ACC112 (cell line): ENCODE measurements around the gene BCL11A.

Experiments
- H2AFZ ChIP-seq: fragments of 200-600 bp; sonication (generic); one replicate; pipeline ENCODE4 v1.6.0; 2017; ENCODE audit warnings: antibody characterized with exemption, low read length; ENCODE audit not compliant: unreplicated experiment
- H3K27ac ChIP-seq: fragments of 200-600 bp; sonication (generic); 2 replicates; pipeline ENCODE4 v1.5.1; 2014; ENCODE audit warnings: low read depth, mild to moderate bottlenecking, antibody characterized with exemption, low read length, moderate library complexity
- H3K27me3 ChIP-seq: fragments of 200-600 bp; sonication (generic); 2 replicates; pipeline ENCODE4 v1.6.1; 2014; ENCODE audit warnings: mild to moderate bottlenecking, antibody characterized with exemption, low read length, moderate library complexity, mixed read lengths; ENCODE audit not compliant: insufficient read depth
- H3K36me3 ChIP-seq: fragments of 200-600 bp; sonication (generic); 2 replicates; pipeline ENCODE4 v1.6.1; 2016; ENCODE audit warnings: mild to moderate bottlenecking, antibody characterized with exemption, low read length, moderate library complexity, mixed read lengths; ENCODE audit not compliant: insufficient read depth
- H3K4me1 ChIP-seq: fragments of 200-600 bp; sonication (generic); one replicate; pipeline ENCODE4 v1.6.1; 2016; ENCODE audit warnings: low read length, mixed read lengths; ENCODE audit not compliant: insufficient read depth, unreplicated experiment, control insufficient read depth
- H3K4me3 ChIP-seq: fragments of 200-600 bp; sonication (generic); 2 replicates; pipeline ENCODE4 v1.5.1; 2014; ENCODE audit warnings: mild to moderate bottlenecking, low read depth, low read length
- H3K79me2 ChIP-seq: fragments of 200-600 bp; sonication (generic); one replicate; pipeline ENCODE4 v1.6.0; 2016; ENCODE audit warnings: low read length; ENCODE audit not compliant: control insufficient read depth, unreplicated experiment, insufficient read depth

The BCL11A gene

DNA sequence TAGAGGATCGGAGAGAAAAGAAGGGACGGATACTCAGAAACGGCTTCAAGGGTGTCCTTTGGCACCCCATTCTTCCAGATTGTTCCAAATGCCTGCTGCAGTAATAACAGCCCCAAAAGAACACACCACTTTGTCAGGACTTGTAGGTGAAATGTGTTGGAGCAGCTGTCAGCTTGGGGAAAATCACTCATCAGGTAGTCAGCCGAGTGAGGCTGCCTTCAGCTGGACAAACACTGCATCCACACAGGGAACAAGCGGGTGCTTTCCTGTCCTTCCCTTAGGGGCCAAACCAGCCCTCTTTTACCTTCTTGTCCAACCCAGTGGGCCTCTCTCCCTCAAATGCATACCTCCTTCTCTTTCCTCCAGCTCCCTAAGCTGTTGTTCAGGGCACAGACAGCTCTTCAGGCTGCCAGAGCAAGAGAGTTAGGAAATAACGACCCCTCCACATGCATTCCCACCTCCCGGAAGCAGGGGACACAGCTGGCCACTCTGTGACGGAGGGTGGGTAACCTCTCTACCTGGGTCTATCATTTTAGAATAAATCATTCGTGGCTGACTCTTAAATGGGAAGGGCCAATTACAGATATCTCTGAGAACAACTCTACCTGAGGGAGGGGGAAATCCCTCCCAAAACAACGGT is 48.1 kb downstream of the BCL11A start:
- H3K79me2 ChIP-seq, result no peaks in the 10 kb centered on the region

DNA sequence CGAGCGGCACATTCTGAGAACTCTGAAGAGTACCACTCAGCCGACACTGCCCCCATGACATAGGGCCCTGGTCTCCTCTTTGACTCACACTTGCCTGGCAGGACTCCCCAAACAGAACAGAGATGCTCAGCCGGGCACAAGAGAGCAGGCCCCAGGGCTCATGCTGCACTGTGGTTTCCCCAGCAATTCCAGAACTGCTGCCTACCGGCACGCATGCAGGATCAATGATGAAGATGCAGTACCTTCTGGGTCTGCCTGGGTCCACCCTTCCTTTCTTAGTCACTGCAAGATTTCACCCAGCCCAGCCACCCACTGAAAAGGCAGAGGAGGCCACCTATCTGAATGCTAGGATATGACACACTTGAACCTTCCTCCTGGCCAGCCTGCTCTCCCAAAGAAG is 49.4 kb downstream of the BCL11A start:
- no peak overlapping the region for H2AFZ ChIP-seq
- no peaks in the 10 kb centered on the region for H3K4me1 ChIP-seq
- no peaks in the 10 kb centered on the region for H3K79me2 ChIP-seq
- no peaks in the 10 kb centered on the region for H3K36me3 ChIP-seq
- no peaks in the 10 kb centered on the region for H3K27me3 ChIP-seq
- no peak overlapping the region for H3K4me3 ChIP-seq
- H3K27ac ChIP-seq, result no peak overlapping the region

More for the DNA sequence above, 48.1 kb downstream of the BCL11A start:
- Histone ChIP-seq H3K27ac (no peak overlapping the region), H2AFZ (no peak overlapping the region), H3K4me1 (no peaks in the 10 kb centered on the region), H3K36me3 (no peaks in the 10 kb centered on the region), H3K27me3 (no peaks in the 10 kb centered on the region), H3K4me3 (no peak overlapping the region)

DNA sequence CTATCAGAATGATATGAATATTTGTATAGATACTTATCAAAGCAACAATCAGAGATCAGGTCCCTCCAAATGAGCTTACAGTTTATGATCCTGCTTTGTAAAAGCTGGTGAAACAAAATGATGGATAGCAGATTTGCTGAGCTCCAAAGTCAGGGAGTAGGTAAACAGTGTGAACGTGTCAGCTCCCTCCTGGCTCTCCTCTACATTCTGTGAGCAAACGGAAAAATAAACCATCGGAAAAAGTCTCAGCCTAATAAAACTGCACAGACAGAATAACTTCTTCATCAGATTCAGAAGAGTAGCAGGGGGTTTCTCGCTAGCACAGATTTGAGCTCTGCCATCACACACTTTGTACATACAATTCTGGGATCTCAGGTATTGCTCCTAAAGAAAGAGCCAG is 51.3 kb downstream of the BCL11A start:
- no peaks in the 10 kb centered on the region for H3K27me3 ChIP-seq
- H3K79me2 ChIP-seq, result no peaks in the 10 kb centered on the region
- no peaks in the 10 kb centered on the region for H3K4me1 ChIP-seq
- H3K27ac ChIP-seq, result no peak overlapping the region
- H3K36me3 ChIP-seq, result no peaks in the 10 kb centered on the region
- no peak overlapping the region for H2AFZ ChIP-seq
- H3K4me3 ChIP-seq, result no peak overlapping the region

DNA sequence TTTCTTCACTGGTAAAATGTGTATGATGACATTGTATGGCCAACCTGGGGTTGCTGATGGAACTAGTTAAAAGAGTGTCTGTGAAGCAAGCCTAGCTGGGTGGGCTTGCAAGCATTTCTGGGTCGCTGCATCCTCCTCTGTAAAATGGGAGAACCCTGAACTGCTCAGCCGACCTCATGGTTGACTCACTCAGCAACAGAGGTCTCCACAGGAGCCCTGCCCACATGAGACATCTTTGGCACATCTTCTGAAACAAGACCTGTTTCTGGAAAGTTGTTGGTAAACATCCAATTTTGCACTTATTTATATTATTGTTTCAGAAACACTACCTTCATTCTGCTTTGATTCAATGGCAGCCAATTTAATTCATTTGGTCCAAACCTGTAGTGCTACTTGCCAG is 52.6 kb downstream of the BCL11A start:
- Histone ChIP-seq H3K27me3 (no peaks in the 10 kb centered on the region), H3K4me3 (no peak overlapping the region), H3K27ac (no peak overlapping the region), H3K79me2 (no peaks in the 10 kb centered on the region), H3K36me3 (no peaks in the 10 kb centered on the region), H2AFZ (no peak overlapping the region), H3K4me1 (no peaks in the 10 kb centered on the region)

DNA sequence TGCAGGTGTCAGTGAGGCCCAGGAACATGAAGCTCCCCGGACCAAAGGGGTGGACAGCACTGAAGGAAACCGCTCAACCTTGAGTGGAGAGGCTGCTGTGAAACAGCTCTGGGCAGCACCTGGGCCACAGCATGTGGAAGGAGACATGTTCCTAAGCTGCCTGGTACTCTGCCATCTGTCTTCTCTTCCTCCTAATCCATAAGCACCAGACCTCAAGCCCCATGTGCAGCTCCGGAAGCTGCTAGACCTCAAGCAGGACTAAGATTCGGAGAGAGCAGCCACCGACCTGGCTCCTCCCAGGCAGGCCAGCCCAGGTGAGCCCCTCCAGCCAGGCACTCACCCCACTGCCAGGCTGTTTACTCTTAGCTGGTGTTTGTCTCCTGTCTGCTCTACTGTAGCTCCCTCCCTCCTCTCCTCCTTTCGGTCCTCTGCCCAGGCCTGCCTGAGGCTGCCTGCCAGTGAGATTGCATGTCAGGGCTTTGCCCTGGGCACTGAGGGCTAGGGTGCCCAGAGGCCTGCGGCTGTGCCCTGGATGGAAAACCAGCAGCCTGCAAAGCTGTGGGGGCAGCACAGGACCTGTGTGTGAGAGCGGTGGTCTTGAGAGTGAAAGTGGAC is 53.7 kb downstream of the BCL11A start:
- H2AFZ ChIP-seq, result no peak overlapping the region
- no peaks in the 10 kb centered on the region for H3K36me3 ChIP-seq
- H3K27me3 ChIP-seq, result no peaks in the 10 kb centered on the region
- no peaks in the 10 kb centered on the region for H3K4me1 ChIP-seq
- H3K4me3 ChIP-seq, result no peak overlapping the region
- H3K27ac ChIP-seq, result no peak overlapping the region
- no peaks in the 10 kb centered on the region for H3K79me2 ChIP-seq

DNA sequence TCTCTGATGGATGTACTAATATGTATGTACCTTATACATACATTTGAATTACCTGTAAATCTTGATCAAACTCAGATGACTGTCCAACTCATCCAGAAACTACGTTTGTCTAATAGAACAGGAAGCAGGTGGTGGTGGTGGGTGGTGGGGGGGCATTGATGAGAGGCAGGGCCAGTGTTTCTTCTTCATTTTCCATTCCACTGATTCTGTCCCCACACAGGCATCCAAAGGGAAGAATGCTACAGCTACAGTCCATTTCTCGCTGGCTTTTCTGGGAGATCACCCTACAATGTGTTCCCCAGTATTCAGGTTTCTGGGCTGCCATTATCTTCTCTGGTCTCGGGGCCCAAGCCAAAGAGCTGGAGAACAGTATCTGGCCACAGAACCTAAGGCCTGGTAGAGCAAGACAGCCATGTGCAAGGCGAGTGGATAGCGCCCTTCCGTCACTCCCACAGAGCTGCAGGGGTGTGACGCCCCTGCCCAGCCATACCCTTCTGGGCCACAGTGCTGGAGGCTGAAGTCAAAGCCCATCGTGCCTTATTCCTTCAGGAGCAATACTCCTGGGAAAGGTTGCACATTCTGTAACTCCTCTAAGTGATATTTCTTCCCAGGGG is 54.5 kb downstream of the BCL11A start:
- no peaks in the 10 kb centered on the region for H3K4me1 ChIP-seq

DNA sequence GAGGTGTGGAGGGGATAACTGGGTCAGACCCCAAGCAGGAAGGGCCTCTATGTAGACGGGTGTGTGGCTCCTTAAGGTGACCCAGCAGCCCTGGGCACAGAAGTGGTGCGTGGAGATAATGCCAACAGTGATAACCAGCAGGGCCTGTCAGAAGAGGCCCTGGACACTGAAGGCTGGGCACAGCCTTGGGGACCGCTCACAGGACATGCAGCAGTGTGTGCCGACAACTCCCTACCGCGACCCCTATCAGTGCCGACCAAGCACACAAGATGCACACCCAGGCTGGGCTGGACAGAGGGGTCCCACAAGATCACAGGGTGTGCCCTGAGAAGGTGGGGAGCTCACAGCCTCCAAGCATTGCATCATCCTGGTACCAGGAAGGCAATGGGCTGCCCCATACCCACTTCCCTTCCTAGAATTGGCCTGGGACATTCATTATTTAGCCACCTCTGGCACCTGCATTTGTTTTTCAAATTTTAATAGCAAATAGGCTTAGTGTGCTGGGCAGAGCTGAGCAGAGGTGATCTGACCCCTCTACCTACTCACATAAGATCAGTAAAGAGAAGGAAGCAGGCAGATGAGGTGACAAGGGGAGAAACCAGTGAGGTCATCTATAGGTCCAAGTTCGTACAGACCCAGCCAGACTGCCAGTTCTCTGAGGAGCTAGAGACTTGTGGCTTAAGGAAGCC is 55.2 kb downstream of the BCL11A start:
- H2AFZ ChIP-seq, result no peak overlapping the region
- no peaks in the 10 kb centered on the region for H3K36me3 ChIP-seq
- no peaks in the 10 kb centered on the region for H3K27me3 ChIP-seq
- H3K79me2 ChIP-seq, result no peaks in the 10 kb centered on the region
- no peak overlapping the region for H3K4me3 ChIP-seq
- H3K27ac ChIP-seq, result no peak overlapping the region
- H3K4me1 ChIP-seq, result no peaks in the 10 kb centered on the region

More for the DNA sequence above, 54.5 kb downstream of the BCL11A start:
- Histone ChIP-seq H3K36me3 (no peaks in the 10 kb centered on the region), H3K79me2 (no peaks in the 10 kb centered on the region), H2AFZ (no peak overlapping the region), H3K4me3 (no peak overlapping the region), H3K27me3 (no peaks in the 10 kb centered on the region), H3K27ac (no peak overlapping the region)

DNA sequence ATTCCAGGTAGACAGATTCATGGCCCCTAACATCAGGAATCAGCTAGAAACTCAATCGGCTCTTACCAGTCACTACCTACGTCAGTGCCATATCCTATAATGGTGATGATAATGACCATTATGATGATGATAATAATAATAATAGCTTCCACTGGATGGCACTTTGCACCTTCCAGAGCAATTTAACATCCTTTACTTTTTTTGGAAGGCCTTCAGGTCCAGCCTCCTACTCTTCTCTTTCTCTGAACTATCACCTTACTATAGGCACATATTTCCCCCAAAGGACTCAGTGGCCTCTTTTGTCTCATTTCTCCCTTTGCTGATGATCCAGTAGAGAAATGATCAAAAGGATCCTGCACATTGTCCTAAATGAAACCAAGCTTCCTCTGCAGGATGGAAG is 56.0 kb downstream of the BCL11A start:
- no peak overlapping the region for H3K27ac ChIP-seq
- no peaks in the 10 kb centered on the region for H3K4me1 ChIP-seq
- no peaks in the 10 kb centered on the region for H3K79me2 ChIP-seq
- no peaks in the 10 kb centered on the region for H3K27me3 ChIP-seq
- H3K4me3 ChIP-seq, result no peak overlapping the region
- no peaks in the 10 kb centered on the region for H3K36me3 ChIP-seq
- no peak overlapping the region for H2AFZ ChIP-seq

DNA sequence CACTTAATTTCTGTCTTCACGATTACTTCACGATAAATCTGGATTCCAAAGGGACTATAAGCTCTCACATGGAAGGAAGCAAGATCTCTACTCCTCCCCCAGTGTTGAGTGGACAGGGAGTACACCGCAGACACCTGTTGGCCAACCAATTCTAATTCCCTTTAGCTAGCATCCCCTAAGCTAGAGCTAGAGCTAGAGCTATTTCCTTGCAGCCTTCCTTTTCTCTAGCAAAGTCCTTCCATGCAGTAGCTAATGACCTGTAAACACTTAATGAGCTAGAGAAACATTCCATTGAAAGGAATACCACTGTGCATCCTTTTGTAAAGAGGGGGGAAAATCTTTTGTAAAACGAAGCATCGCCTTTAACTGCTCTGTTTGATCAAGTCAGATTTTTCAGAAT is 56.5 kb downstream of the BCL11A start:
- Histone ChIP-seq H3K4me3 (no peak overlapping the region), H3K36me3 (no peaks in the 10 kb centered on the region), H3K27me3 (no peaks in the 10 kb centered on the region), H3K27ac (no peak overlapping the region), H3K4me1 (no peaks in the 10 kb centered on the region), H2AFZ (no peak overlapping the region), H3K79me2 (no peaks in the 10 kb centered on the region)

DNA sequence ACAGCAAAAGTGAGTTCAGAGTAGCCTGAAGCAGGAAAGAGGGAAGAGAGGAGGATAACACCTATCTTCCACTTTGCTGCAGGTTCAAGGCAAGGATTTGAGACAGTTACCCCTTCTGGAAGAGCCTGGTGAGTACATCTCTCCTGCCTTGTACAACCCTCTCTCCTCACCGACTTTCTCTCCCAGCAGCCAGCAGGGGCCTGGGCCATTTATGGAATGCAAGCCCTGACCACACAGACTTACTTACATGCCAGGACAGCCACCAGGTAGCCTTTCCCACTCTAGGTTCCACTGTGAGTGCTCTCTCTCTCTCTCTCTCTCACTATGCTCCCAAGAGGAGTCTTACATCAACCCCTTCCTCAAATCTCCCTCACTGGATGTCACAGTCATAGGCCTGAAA is 57.0 kb downstream of the BCL11A start:
- no peaks in the 10 kb centered on the region for H3K36me3 ChIP-seq
- no peak overlapping the region for H3K4me3 ChIP-seq
- H3K79me2 ChIP-seq, result no peaks in the 10 kb centered on the region
- H3K4me1 ChIP-seq, result no peaks in the 10 kb centered on the region
- H3K27ac ChIP-seq, result no peak overlapping the region
- H2AFZ ChIP-seq, result no peak overlapping the region
- H3K27me3 ChIP-seq, result no peaks in the 10 kb centered on the region
